GM12891 (cell line): Measurements from ENCODE around the gene FUCA1.

Experiments
- POLR2A ChIP-seq: IDR thresholded peaks from 2 replicates; pipeline ENCODE4 v1.6.1; 2011; ENCODE audit warnings: low read depth, low read length, control low read depth
- POLR2AphosphoS5 ChIP-seq: IDR thresholded peaks from 2 replicates; pipeline ENCODE4 v1.6.1; 2011; ENCODE audit warnings: low read depth, low read length, control low read depth
- POU2F2 ChIP-seq: IDR thresholded peaks from 2 replicates; pipeline ENCODE4 v1.6.1; 2011; ENCODE audit warnings: low read depth, mild to moderate bottlenecking, control low read depth, low read length, moderate library complexity
- TAF1 ChIP-seq: IDR thresholded peaks from 2 replicates; pipeline ENCODE4 v1.6.1; 2011; ENCODE audit warnings: low read depth, low read length, control low read depth

DNA sequence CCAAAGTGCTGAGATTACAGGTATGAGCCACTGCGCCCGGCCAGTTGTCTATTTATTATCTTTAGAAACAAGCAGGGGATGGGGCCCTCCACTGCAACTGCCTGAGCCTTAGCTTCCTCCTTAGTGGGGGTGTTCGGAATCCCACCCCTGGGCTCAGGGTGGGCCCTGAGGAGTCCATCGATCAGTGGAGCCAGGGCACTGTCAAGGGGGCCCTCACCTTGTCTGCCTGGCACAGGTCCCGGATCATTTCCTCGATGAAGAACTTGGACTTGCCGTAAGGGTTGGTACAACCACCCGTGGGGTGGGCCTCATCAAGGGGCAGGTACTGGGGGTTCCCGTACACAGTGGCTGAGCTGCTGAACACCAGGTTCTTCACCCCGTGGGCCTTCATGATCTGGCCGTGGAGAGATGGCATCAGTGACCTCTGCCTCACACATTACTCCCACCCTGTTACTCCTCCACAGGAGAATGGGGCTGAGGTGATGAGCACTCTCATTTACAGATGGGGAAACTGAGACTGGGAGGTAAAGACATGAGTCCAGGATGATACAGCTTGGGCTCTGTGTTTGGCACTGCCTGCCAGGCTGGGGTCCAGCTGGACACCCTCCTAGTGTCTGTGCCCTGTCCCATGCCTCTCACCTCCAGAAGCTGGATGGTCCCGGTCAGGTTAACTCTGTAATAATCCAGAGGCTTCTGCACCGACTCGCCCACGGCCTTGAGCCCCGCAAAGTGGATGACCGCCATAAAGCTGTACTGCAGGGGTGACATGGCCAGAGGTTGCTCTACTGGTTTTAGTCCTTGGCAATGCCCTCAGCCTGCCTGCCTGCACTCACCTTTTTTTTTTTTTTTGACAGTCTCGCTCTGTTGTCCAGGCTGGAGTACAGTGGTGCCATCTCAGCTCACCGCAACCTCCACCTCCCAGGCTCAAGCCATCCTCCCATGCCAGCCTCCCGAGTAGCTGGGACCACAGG, 70.3 kb downstream of the FUCA1 start:
- TF ChIP-seq POLR2A (no peak), TAF1 (no peak), POU2F2 (no peak), POLR2AphosphoS5 (no peak; the same call in 1 of the 2 replicates)
